HUDEP-2 (cell line): ENCODE measurements around the gene ABCF2.

ENCODE experiments used
- DNase-seq, 76 experiments: peaks; one replicate each; lab custom pipeline; 2025; ENCODE audit not compliant: unreplicated experiment in 76 of 76; lab: John Stamatoyannopoulos, UW

Gene ABCF2

GRCh38 chr7:151228024-151228866, 1.2 kb upstream of the ABCF2 start:
- no peak for DNase-seq

DNA sequence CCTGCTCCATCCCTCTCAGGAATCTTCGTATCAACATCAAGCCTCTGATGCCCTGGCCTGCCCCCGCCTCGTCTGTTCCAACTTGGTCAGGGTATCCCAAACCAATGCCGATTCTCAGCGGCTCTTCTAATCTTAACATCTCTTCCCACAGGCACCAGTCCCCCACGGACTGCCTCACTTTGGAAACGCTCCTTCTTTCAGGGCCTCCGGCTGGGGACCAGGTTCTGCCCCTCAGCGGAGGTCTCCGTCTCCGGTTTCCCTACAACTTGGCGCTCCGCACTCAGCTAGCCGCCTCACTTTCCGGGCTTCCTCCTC, 488 bp downstream of the ABCF2 start:
- peak in 1 of 76 experiments; percentile 21 for DNase-seq

- no peak for DNase-seq
Observed at GRCh38 chr7:151225948-151226510, 976 bp downstream of the ABCF2 start.

DNA sequence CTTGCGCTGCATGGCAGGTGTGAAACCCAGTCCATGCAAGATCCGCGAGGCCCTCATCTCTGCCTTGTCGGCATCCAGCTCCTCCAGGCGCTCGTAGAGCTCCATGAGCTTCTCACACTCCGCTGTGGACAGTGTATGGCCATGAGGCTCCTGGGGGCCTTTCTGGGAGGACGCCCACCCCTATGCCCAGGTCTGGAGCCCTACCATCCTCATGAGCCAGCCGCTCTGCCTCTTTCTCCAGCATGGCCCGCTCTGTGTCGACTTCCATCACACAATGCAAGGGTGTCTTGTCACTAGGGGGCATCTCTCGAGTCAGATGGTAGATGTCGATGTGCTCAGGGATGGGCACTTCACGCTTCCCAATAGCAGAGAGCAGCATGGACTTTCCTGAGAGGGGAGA, 3.3 kb downstream of the ABCF2 start:
- DNase-seq, result peak in 1 of 76 experiments; percentile 7

- DNase-seq, result no peak
Observed at GRCh38 chr7:151218170-151218569, 8.8 kb downstream of the ABCF2 start.

- no peak for DNase-seq
Observed at GRCh38 chr7:151215396-151215795, 11.6 kb downstream of the ABCF2 start.

DNA sequence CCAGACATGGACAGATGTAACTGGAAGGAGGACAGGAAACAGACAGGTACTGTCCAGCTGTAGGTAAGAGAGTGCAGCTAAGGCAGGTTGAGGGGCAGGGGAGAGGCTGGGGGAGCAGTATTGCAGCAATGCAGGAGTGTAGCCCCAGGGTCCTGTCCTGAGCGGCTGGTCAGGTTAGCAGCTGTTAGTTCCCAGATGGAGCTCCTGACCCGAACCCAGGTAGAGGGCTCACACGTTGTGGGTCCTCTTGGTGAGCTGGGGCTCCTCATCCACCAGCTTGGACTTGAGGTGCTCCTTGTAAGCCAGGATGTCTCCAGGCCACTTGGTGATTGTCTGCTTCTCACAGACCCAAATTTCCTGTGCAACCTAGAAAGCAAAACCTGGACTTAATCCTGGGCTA, 13.2 kb downstream of the ABCF2 start:
- no peak for DNase-seq

DNA sequence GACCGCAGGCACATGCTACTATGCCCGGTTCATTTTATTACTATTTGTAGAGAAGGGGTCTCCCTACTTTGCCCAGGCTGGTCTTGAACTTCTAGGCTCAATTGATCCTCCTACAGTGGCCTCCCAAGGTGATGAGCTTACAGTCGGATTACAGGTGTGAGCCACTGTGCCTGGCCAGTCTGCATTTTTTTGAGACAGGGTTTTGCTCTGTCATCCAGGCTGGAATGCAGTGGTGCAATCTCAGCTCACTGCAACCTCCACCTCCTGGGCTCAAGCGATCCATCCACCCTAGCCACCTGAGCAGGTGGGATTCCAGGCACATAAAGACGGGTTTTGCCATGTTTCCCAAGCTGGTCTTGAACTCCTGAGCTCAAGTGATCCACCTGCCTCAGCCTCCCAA, 14.4 kb downstream of the ABCF2 start:
- DNase-seq, result no peak

DNA sequence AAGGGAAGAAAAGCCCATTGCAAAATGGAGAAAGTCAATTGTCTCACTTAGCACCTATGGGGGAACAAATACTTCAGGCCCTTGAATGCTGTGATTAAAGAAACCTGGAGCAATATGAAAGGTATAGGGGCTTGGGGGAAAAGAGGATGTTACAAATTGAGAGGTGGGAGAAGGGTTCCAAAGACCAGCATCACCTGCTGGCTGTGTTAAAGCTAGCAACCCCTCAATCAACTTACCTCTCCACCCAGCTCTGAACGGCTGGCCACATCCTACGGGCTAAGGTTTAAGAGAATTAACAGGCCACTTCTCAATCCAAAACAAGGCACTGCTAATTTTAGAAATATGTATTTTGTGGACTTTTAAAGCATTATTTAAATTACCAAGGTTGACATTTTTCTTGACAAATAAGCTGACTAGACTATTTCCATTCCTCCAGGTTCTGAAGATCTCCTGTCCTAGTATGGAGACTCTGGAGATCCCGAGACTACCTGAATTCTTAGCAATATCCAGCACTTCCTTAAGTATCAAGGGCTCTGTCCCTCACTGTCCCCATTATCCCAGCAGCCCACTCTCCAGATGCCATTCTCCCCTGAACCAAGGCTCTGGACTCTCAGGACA, 15.7 kb downstream of the ABCF2 start:
- no peak for DNase-seq

- no peak for DNase-seq
Observed at GRCh38 chr7:151210087-151210854, 16.7 kb downstream of the ABCF2 start, which contains the start of gene H2BK1. Gene H2BK1, minus strand, starts transcription at chr7:151210488. Its CDS starts 170 bp downstream, at chr7:151210318.

- DNase-seq, result no peak
Observed at GRCh38 chr7:151209588-151209987, 17.4 kb downstream of the ABCF2 start.

- no peak for DNase-seq
Observed at GRCh38 chr7:151208253-151208862, 18.6 kb downstream of the ABCF2 start.

- DNase-seq, result no peak
Observed at GRCh38 chr7:151207804-151208203, 19.2 kb downstream of the ABCF2 start.

GRCh38 chr7:151207315-151207714, 19.7 kb downstream of the ABCF2 start:
- no peak for DNase-seq

DNA sequence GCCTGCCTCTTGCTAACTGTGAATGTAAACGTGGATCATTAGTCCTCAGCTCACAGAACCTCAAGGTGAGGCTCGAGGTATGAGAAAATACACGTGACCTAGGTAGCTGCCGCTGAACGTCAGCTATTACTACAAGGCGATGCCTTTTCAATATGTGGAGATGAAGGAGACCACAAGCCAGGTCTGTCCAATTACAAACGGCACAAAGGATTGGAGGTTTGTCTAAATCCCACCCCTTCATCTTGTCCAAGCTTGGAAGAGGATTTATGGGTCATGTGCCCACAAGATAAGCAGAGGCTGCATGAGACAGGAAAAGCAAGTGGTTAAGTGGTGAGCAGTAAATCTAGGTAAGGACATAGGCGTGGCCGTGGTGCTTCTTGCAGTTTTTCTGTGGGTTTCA, 20.1 kb downstream of the ABCF2 start:
- no peak for DNase-seq

- no peak for DNase-seq
Observed at GRCh38 chr7:151205730-151206129, 21.3 kb downstream of the ABCF2 start.

- no peak for DNase-seq
Observed at GRCh38 chr7:151204383-151205032, 22.5 kb downstream of the ABCF2 start.

DNA sequence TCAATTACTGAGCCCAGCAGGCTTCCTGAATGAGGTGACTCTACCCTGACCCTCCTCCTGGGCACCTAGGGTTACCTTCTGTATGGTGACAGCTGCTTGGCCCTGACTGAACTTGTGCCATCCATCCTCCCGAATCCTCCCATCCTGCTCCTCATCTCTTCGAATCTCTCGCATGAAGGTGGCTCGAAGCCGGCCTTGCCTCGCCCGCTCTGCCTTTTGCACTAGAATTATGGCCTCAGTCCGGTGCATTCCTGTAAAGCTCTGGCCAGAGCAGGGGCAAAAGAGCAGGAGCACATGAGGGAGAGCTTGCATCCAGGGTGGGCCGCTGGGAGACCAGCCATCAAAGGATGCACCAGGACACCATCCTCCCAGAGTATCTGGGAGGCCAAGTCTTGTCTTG, 24.2 kb downstream of the ABCF2 start:
- no peak for DNase-seq

GRCh38 chr7:151201751-151202150, 25.3 kb downstream of the ABCF2 start:
- DNase-seq, result no peak

- DNase-seq, result no peak
Observed at GRCh38 chr7:151201344-151201743, 25.7 kb downstream of the ABCF2 start.
